GM03348 (cell line): ENCODE results near the gene C12orf76.
"Not testable (repeated sequence)": the region's sequence is repeated elsewhere in the genome, so short reads cannot be mapped to it uniquely, and the experiment has no call there.

Experiments
- DNase-seq: peaks from one replicate; pipeline ENCODE4 v3.0.0; 2012; ENCODE audit warnings: low spot score

Gene C12orf76, protein sequence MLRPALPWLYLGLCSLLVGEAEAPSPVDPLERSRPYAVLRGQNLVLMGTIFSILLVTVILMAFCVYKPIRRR

DNA sequence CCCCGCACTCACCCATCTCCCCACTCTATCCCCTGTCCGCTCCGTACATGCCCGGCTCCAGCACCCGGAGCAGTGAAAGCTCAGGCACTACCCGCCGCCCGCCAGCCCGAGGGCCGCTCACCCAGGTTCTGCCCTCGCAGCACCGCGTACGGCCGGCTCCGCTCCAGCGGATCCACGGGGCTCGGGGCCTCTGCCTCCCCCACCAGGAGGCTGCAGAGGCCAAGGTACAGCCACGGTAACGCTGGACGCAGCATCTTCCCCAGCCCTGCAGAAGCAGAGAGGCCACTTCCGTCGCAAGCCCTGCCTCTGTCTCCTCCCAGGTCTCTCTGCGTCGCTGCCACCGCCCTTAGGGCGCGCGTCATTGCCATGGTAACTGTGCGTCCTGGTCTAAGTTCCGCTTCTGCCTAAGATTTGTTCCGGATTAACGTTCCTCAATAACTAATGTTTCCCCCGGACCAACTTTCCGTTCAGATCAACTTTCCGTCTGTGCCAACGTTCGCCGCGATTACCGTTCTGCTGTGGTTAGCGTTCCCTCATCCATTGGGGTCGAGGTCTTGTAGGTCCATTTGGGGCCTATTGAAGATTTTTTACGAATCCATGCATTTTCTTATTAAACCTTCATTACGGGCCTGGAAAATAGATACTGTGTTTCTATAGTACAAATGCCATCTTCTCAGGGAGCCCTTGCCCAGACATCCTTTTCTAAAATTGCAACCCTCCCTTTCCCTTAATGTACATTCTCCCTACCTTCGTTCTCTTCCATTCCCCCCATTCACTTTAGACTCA, at the start of gene C12orf76:
Gene C12orf76, minus strand, starts transcription at position 281 of the 786 bp plus-strand sequence. Its CDS starts 27 bp downstream, at position 254.
- DNase-seq, result peak; percentile 96

DNA sequence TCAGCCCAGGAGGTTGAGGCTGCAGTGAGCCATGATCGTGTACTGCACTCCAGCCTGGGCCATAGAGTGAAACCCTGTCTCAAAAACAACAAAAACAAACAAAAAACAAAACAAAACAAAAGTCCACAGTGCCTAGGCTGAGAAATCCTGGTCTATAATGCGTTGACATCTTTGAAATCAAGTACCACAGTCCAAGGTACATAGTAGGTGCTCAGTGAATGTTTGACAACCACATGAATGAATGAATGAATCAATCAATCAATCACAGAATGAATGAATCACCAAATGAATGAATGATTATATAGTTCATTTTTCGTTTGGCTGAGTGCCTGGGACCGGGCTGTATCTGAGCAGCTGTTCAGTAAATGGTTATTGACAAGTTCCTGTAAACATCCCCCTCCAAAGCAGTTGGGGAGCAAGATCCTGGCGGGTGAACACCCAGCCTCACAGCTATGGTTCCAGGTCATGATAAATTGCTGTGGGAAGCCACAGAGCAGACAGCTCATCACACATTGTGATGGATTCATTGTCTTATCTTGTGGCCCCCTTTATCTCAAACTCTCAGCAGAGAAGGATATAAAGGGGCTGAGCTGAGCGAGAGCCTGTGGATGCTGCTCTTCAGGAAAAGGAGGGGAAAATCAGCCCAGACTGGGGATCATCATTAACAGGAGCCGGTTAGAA, 45.4 kb upstream of the C12orf76 start:
- DNase-seq, result no peak

DNA sequence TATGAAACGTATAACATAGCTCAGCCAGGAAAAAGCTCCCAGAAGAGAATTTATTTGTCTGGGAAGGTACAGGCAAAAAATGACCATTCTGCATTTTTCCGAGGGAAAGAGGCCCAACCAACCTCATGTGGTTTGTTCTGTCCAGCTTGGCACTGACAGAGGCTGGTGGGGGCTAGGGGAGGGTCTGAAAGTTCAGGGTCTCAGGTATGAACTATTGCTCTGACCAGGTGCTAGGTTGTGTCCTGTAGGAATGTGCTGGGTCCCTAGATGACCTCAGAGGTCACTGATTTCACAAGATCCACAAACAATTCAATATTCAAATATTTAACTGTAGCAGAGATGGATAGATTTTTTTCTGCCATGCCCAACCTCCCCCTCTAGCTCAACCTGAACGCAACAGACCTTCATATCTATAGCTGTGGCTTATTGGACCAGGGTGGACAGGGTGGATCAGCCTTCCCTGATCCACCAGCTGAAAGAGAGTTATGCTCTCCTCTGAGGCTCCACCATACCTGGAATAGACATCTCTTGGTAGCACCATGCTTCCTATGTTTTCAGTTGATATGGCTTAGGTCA, 42.9 kb upstream of the C12orf76 start:
- no peak for DNase-seq

DNA sequence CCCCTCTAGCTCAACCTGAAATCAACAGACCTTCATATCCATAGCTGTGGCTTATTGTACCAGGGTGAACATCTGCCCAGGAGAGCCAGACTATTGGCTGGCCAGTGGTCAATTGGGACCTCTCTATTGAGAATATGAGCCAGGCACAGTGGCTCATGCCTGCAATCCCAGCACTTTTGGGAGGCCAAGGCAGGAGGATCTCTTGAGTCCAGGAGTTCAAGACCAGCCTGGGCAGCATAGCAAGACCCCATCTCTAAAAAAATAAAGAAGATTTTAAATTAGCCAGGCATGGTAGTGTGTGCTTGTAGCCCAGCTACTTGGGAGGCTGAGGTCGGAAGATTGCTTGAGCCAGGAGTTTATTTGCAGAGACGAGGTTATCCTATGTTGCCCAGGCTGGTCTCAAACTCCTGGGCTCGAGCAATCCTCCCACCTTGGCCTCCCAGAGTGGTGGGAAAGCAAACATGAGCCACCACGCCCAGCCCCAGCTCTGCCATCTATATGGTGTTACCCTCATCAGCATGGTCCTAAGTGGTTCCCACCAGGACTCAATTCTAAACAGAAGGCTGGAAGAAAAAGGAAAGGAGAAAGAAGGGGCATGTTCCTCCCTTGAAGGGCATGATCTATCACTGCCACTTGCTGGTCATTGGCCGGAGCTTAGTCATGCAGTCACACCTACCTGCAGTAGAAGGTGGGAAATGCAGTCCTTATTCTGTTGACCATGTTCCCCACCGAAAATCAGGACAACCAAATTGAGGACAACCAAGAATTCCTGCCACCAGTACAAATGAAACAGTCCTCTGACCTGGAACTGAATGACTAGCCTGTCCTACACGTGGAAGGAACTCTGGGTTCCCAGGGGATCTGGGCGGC, 42.2 kb upstream of the C12orf76 start:
- DNase-seq, result no peak

DNA sequence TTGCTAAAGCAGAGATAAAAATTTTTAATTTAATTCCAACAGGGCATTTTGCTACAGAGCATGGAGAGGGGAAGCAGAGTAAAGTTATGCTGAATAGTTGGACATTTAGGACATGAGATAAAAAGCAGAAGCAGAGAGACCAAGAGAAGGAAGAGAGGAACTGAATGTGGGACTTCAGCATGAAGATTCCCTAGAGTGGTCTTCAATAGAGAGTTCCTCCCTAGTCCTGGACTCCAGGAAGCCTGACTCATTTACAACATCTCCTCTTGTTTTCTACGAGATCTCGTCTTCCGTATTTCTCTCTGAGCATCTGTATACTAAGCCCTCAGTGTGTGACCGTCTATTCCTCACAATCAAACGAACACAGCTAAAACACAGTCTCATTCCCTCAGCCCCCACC, 40.6 kb upstream of the C12orf76 start:
- no peak for DNase-seq

DNA sequence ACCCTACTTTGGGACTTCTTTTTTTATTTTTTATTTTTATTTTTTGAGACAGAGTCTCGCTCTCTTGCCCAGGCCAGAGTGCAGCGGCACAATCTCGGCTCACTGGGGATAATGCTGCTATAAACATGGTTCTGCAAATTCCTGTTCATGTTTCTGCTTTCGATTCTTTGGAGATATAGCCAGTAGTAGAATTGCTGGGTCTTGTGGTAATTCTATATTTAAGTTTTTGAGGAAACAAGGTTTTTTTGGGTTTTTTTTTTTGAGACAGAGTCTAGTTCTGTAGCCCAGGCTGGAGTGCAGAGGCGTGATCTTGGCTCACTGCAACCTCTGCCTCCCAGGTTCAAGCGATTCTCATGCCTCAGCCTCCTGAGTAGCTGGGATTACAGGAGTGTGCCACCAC, 39.9 kb upstream of the C12orf76 start:
- not testable (repeated sequence) for DNase-seq

DNA sequence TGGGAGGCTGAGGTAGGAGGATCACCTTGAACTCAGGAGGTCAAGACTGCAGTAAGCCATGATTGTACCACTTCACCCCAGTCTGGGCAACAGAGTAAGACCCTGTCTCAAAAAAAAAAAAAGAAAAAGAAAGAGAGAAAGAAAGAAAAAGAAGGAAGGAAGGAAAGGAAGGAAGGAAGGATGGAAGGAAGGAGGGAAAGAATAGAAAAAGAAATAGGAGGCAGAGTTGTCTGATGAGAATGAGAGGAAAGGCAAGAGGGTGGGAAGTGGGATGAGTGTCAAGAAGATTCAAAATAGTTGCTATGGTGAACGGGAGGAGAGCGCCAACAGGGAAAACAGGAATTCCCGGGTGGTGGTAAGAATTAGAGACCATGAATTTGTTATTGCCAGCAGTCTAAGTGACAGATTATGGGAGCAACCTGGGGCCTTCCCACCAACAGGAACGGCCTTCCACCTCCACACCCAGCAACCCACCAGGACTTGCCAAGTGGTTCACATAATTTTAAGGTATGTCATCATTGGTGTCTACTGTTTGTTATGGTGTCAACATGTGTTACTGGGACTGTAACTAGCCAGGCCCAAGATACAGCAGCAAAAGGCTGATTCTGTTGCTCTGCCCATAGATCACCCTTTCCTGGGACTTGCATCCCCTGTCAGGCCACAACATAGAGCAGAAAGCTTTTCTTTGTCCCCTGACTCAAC, 36.1 kb upstream of the C12orf76 start:
- no peak for DNase-seq

DNA sequence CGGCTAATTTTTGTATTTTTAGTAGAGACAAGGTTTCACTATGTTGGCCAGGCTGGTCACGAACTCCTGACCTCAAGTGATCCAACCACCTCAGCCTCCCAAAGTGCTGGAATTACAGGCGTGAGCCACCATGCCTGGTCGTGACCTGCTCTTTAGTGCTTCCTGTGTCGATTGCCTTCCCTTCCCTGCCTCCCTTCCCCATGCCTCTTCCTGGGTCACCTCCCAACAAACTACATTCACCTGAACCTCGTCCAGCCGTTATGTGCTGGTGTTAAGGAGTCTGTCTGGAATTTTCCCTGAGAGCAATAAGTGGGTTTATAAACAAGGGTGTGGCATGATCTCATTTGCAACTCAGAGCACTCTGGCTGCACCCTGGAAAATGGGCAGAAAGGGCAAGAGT, 32.1 kb upstream of the C12orf76 start:
- no peak for DNase-seq

DNA sequence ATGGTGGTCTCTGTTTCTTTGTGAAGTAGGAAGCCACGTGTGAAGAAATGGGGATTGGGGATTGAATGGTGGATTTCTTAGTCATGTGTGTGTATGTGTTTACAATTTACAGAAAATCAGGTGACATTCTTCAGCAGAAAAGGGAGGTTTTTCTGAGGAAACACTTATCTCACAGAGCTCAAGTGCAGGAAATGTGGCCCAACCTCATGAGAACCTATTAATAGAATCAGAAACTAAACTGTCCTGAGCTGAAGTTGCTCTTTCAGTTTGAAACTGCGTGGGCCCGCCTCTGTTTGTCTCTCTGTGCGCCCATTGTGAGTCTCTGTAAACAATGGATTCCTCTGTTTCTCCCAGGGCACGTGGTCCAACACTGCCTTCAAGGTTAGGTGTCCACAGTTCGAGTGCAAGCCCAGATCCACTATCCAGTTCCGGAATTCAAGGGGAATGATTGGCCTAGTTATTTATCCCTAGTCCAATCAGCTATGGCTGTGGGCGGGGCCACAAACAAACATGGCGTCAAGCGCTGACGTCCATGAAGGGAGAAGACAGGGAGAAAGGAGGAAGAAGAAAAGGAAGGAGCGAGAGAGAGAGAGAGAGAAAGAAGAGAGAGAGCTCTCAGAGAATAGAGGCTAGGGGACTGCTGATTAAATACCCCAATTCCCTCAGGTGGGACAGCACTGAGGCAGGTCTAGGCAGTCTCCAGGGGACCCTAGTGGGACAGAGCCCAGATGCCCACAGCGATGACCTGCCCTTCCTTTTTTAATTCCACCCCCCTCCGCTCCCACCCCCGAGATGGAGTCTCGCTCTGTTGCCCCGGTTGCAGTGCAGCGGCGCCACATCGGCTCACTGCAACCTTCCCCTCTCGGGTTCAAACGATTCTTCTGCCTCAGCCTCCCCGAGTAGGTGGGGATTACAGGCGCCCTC, 31.4 kb upstream of the C12orf76 start:
- DNase-seq, result no peak

DNA sequence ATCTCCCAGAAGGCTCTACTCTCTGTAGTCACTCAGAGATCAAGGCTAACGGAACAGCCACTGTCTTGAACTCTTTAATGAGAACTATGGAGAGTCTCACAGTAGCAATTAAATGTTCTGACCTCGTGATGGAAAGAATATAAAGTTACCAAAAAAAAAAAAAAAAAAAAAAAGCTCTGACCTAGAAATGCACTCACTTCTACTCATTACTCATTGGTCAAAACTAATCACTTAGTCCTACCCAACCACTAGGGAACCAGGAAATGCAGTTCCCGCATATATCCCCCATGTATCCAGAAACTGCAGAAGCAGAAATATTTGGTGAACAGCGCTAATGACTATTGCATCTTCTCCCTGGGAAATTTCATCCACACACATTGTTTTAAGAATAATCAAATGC, 29.5 kb upstream of the C12orf76 start:
- DNase-seq, result no peak

DNA sequence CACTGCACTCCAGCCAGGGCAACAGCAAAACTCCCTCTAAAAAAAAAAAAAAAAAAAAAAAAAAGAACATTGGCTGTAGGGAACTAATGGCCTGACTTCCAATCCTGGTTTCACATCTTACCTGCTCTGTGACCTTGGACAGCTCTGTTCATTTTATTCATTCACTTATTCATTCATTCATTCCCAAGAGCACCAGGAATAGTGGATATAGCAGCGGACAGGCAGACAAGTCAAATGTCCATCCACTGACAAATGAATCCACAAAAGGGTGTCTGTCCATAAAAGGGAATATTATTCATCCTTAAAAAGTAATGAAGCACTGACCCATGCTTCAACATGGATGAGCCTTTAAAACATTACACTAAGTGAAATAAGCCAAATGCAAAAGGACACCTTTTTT, 27.6 kb upstream of the C12orf76 start:
- DNase-seq, result no peak

DNA sequence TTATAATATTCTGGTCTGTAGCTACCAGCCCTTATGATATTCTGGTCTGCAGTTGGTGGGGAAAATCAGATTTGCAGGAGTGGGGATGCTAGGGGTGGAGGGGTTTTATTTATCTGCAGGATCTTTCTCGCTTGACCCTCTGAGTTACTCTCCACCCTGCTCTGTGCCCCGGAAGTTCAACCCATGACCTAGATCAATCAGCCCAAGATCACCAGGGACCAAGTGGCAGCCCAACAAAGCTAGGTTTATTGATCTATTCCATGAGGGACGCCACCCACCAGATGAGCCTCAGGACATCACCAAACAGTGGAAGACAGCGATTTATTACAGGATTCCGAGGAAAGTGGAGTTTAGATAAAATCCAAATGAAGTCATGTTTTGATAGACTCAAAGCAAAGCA, 25.8 kb upstream of the C12orf76 start:
- DNase-seq, result no peak

DNA sequence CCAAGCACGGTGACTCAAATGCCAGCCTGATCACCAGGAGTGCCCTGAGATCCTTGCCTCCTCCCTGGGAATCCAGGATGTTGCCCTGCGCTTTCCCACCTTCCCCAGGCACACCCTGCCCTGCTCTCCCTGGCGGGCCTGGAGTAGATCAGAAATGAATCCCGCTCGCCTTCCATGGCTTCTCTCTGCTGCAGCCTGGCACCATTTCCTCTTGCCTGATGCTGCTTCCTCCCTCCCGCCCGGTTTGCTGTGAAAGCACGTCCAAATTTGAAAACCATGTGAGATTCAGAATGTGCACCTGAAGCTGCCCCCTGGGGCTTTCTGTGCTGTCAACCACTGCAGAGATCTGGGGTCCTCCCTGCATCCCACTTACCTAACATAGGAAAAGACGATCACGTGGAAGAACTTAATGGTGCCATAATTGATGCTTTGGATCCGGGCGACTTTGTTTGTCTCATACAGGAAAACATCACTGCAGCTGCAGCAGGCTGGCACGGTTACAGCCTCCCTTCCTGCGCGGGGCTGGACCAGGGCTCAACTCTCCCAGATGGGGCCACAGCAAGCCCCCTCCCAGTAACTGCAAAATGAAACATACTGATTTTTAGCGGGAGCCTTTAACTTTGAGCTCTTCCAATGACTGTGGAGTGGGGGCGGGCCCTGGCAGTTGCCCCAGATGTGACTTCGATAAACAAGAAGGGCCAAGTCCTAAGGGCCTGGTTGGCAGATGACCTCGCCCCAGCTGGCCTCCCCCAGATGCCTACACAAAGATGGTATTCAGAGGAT, 24.9 kb upstream of the C12orf76 start:
- DNase-seq, result peak; percentile 62

DNA sequence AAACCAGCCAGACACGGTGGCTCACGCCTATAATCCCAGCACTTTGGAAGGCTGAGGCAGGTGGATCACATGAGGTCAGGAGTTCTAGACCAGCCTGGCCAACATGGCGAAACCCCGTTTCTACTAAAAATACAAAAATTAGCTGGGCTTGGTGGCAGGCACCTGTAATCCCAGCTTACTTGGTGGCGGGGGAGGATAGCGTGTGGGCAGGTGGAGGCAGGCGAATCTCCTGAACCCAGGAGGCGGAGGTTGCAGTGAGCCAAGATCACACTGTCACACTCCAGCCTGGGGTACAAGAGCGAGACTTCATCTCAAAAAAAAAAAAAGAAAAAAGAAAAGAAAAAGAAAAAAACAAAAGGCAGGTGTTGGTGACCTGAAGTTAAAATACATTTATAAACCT, 24.3 kb upstream of the C12orf76 start:
- DNase-seq, result not testable (repeated sequence)

DNA sequence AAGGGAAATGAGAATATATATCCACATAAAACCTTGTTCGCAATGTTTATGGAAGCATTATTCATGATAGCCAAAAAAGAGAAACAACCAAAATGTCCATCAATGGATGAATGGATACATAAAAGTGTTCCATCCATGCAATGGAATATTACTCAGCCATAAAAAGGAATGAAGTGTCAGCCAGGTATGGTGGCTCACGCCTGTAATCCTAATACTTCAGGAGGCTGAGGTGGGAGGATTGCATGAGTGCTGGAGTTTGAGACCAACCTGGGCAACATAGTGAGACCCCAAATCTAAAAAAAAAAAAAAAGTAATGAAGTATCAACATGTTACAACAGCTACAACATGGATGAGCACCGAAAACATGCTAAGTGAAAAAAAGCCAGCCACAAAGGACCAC, 23.6 kb upstream of the C12orf76 start:
- DNase-seq, result no peak

DNA sequence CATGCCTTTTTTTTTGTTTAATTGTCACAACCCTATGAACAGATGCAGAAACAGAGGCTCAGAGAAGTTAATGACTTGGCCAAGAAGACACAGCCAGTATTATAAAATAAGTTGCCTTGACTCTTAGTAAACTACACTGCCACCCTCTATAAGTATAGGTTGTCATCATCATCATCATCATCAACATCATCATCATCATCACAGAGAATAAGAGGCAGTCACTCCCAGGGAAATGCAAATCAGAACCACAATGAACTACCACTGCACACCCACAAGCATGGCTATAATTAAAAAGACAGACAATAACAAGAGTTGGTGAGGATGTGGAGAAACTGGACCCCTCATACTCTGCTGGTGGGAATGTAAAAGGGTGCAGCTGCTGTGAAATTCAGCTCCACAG, 23.2 kb upstream of the C12orf76 start:
- no peak for DNase-seq

DNA sequence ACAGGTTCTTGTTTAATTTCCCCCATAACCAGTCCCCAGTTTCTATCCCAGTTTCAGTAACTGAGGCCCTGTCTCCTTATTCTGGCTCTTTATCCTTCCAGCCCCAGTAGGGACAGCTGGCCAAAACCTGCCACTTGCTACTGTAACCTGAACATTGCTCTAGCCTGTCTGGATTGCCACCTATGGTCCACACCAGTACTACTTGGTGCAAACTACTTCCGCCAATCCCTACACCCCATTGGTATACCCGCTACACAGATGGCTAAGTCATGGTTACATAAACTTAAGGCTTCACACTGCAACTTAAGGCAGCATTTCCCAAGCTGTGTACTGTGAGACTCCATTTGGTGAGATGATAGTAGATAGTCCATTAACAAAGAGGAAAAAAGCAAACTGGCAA, 20.3 kb upstream of the C12orf76 start:
- no peak for DNase-seq

DNA sequence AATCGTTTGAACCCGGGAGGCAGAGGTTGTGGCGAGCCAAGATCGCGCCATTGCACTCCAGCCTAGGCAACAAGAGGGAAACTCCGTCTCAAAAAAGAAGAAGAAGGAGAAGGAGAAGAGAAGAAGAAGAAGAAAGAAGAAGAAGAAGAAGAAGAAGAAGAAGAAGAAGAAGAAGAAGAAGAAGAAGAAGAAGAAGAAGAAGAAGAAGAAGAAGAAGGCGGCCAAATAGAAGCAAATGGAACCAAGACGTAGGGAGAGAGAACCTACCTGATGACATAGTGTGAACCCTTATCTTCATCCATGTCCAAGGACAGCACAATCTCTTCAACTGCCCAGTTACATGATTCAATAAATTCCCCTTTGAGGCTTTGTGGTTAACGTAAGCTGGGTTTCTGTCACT, 19.8 kb upstream of the C12orf76 start:
- DNase-seq, result not testable (repeated sequence)

DNA sequence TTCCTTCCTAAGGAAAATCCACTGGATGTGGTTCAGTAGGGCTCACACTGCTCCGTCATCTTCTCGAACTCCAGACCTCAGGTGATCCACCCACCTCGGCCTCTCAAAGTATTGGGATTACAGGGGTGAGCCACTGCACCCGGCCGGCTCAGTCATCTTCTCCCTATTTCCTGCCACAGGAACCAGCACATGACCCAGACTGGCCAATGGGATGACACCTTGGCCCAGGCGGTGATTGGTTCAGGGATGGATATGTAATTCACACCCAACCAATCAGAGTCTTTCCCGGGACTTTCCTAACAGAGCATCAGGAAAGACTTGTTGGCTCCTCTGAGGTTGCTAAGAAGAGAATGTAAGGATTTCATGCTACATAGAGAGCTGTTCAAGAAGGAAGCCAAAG, 19.2 kb upstream of the C12orf76 start:
- DNase-seq, result no peak

DNA sequence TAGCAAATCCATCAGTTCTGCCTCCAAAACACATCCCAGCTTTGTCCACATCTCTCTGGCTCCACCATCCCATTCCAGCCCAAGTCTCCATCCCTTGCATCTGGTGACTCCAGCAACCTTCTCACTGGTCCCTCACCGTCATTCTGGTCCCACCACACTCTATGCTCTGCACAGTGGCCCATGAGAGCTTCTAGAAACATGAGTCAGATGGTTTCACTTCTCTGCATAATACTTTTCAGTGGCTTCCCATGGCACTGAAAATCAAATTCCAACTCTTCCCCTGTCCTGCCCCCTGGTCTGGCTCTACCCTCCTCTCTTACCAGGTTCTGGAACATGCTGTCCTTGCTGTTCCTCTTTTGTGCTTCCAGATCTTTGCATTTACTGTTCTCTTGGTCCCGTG, 17.2 kb upstream of the C12orf76 start:
- no peak for DNase-seq
